ENCODE results near the gene NTMT1. TPM values are rescaled to one million over a fixed set of nuclear protein-coding genes. Genes with fewer than 3 reads are reported as not detected.
"Not testable (repeated sequence)": the region's sequence is repeated elsewhere in the genome, so short reads cannot be mapped to it uniquely, and the experiment has no call there.

NTMT1 gene
- polyA plus RNA-seq, 12 donors, result 24.0 to 37.4 (median 32.1) TPM; not detected in 1

GRCh38 chr9:129649726-129650679, 24.0 kb downstream of the NTMT1 start:
- DNase-seq, result no peak

GRCh38 chr9:129650680-129651235, 24.8 kb downstream of the NTMT1 start:
- DNase-seq, result no peak

GRCh38 chr9:129653823-129654553, 28.0 kb downstream of the NTMT1 start:
- DNase-seq, result no peak

DNA sequence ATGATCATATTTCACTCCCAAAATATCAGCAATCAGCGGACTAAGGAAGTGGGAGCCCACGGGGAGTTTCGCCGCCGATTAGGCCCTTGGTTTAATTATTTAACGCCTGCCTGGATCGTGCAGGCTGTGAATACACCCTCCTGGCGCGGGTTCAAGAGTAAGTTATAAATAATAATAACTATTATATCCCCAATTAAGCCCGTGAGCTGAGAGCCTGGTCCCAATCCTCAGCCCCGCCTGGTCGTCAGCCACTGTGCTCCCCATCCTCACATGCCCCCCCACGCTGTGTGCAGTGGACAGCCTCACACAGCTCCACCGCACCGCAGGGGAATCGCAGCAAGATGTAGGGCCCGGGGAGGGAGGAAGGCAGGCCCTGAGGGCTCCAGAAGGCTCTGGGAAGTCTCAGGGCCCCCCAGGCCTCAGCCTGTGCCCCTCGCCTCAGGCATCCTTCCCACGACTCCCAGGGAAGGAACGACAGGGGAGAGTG, 28.6 kb downstream of the NTMT1 start:
- no peak for DNase-seq

DNA sequence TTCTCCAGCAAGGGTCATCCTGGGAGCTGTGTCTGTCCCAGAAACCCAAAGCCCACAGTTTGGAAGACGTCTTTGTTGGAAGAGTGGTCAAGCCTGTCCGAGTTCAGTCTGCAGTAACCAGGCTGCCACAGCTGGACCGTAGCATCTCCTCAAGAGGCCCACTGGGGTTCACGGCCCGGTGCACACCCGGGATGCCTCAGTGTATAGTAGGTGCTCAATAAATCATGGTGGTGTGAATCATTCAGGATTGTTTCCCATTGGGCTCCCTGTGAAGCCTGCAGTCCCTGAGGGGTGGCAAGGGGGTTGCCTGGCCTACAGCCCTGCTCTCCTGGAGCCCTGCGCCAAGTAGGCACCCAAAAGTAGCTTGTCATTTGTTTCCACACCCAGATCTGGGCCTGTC, 29.2 kb downstream of the NTMT1 start:
- DNase-seq, result no peak

DNA sequence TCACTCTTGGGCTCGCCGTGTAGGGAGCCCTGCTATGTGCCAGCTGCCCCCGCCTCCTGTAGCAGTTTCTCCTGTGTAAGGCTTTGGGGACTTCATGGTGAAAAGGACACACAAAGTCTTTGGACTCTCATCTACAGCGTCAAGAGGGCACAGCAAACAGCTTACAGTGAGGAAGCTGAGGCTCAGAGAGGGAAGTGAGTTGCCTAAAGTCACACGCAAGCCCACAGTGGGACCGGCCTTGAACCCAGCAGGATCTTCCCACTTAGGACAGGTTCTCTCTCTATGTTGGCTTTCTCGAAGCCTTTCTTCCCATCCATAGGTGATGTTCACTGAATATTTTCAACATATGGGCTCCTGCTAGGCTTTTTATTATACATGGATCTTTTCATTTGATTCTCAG, 29.7 kb downstream of the NTMT1 start:
- no peak for DNase-seq

- no peak for DNase-seq
These were observed 30.9 kb downstream of the NTMT1 start for GRCh38 chr9:129656795-129657390.

- no peak for DNase-seq
These were observed 35.1 kb downstream of the NTMT1 start for GRCh38 chr9:129661029-129661428.

DNA sequence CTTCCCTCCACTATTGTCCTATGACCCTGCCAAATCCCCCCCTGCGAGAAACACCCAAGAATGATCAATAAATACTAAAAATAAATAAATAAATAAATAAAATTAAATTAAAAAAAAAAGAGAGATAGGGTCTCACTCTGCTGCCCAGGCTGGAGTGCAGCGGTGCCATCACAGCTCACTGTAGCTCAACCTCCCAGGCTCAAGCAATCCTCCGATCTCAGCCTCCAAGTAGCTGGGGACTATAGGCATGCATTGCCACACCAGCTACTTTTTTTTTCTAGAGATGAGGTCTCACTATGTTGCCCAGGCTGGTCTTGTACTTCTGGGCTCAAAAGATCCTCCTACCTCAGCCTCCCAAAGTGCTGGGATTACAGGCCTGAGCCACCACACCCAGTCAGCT, 36.3 kb downstream of the NTMT1 start:
- not testable (repeated sequence) for DNase-seq

DNA sequence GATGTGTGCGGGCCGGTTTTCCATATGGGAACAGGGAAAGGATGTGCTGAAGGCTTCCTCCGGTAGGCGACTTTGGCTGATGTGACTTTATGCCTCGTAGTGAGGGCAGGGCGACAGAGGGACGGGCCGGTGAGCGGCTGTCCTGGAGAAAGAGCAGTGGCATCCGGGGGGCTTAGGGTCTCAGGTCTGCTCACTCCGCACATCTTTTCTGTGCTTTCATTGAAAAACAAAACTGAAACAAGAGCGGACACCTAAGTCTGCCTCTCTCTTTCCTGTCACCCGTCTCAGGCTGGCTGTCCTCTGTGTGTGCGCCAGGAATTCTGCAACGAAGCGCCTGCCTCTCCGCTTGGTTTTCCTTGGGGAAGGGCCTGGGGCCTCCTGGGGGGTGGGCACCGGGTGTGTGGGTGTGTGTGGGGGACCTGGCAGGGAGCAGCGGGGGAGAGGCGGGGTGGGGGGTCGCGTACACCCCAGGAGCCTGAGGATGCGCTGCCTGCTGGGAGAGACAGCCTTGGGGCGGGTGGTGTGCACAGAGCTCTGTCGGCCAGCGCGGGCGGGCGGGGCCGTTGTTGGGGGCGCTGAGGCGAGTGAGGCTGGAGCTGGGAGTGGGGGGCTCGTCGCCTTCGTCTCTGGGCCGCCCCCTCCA, 38.9 kb downstream of the NTMT1 start:
- no peak for DNase-seq

DNA sequence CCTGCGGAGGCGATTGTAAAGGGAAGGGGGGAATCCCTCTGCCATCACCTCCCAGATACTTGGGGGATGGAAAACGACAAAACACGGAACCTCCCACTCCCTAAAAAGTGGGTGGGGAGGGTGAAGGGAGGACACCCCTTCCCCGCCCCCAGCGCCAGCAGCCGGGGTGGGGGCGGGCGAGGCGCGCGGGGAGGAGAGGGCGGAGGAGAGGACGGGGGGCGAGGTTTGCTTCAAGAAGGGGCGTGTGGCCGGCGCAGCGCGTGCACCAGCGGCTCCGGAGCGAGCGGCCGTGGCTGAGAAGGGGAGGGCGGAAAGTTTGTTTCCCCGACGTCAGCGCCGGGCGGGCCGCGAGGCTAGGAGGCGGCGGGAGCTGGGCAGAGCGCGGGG, 39.4 kb downstream of the NTMT1 start, which contains the start of gene PRRX2:
Gene PRRX2, plus strand, starts transcription at position 259 of the 387 bp plus-strand sequence. CDS start 221 bp downstream, outside the sequence.
- DNase-seq, result peak; percentile 76

DNA sequence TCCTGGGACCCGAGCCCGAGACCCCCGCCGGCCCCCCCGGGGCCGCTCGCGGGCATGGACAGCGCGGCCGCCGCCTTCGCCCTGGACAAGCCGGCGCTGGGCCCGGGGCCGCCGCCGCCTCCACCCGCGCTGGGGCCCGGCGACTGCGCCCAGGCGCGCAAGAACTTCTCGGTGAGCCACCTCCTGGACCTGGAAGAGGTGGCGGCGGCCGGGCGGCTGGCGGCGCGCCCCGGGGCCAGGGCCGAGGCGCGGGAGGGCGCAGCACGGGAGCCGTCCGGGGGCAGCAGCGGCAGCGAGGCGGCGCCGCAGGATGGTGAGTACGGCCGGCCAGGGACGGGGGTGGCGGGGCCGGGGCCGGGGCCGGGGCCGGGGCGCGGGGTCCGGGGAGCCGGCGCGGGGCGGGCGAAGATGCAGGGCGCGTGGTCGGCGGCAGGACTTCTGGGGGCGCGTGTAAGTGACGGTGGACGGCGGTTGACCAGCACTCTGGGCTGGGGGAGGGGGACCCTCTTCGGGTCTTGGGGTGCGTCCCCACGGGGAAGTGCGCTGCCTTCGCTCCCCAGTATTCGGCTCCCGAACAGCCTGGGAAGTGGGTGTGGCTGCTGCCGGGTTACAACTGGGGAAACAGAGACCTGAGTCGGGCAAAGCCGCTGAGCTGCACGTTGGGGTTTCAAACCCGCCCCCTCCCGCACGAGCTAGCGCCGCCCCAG, 40.0 kb downstream of the NTMT1 start:
- no peak for DNase-seq

- no peak for DNase-seq
These were observed 40.6 kb downstream of the NTMT1 start for GRCh38 chr9:129666575-129666974.

- DNase-seq, result no peak
These were observed 41.4 kb downstream of the NTMT1 start for GRCh38 chr9:129667378-129667777.

GRCh38 chr9:129667850-129668249, 41.9 kb downstream of the NTMT1 start:
- no peak for DNase-seq

- DNase-seq, result no peak
These were observed 43.3 kb downstream of the NTMT1 start for GRCh38 chr9:129669141-129669718.

DNA sequence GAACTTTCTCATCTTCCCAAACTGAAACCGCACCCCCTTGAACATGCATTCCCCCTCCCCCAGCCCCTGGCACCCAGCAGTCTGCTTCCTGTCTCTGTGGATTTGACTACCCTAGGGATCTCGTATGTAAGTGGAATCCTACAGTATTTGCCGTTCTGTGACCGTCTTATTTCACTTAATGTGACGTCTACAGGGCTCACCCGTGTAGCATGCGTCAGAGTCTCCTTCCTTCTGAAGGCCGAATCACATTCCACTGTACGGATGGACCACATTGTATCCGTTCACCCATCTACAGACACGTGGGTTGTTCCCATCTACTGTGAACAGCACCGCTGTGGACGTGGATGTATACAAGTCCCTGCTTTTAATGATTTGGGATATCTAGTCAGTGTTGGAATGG, 44.0 kb downstream of the NTMT1 start:
- DNase-seq, result no peak

- DNase-seq, result no peak
These were observed 45.1 kb downstream of the NTMT1 start for GRCh38 chr9:129671065-129671464.

DNA sequence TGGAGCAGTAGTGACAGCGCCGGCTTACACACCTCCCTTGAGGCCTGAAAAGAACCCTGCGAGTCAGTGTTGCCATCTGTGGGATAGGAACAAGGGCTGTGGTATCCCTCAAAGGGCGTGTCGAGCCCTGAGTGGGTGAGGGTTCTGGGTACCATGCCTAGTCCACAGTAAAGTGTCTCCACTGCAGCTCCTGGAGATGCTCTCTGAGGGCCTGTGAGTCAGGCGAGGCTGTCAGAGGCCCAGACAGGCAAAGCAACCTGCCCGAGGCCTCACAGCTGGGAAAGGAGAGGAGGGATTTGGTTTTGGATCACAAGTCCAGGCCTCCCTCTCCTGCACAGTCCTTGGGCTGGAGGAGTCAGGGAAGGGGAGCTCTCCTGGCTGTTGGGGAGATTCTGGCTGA, 45.6 kb downstream of the NTMT1 start:
- no peak for DNase-seq

DNA sequence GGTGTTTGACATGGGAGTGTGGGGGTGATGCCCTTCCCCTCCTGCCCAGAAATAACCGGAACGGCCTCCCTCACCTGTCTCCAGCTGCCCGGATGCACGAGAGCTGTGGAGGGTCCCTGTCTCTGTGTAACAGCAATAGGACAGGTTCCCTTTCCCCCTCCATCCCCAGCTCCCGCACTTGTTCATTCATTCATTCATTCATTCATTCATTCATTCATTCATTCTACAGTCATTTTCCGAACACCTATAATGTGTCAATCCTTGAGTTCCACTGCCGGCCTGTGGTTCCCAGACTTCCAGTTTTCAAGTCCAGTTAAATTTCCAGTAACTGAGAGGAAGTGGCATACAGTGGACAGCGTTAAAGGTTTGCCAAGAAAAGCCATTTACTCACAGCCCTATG, 46.7 kb downstream of the NTMT1 start:
- no peak for DNase-seq

Measured in muscle of arm (tissue), 12 donors.